WI38 (cell line): ENCODE results near the gene SNCB.
"Not testable (repeated sequence)": the region's sequence is repeated elsewhere in the genome, so short reads cannot be mapped to it uniquely, and the experiment has no call there.

Experiments
- H3K4me3 ChIP-seq: 2 replicates; pipeline ENCODE4 v1.5.1; 2011; ENCODE audit warnings: low read depth, mild to moderate bottlenecking, control low read depth, low read length
- TF ChIP-seq, protein P1 (sequence below): IDR thresholded peaks from 2 replicates; pipeline ENCODE4 v1.5.1; 2012; ENCODE audit warnings: low read depth, mild to moderate bottlenecking, control low read depth, low read length

SNCB gene

DNA sequence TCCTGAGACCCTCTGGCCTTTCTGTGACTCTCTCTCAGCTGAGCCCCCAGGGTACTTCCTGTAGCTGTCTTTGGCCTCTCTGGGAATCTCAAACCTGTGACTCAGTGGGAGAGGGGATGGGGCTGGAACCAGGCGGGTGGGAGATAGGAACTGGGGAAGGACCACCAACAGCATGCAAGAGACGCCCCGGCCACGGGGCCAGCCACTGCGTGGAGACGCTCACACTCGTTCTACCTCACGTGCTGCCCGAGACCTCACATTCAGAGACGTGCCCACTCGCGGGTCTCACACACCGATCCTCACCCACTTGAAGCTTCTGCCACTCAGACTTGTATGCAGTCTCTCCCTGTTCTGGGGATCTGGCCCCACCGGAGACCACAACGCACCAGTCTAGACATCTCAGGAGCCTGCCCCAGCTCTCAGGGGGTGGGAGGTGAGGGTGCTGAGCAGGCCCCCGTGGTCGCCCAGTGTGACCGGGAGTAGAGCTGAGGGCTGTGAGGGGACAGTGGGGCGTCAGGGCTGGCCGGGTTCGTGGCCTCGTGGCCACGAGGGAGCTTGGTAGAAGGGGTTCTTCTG lies 34.2 kb downstream of the SNCB start:
- no peak overlapping the region for H3K4me3 ChIP-seq
- TF ChIP-seq, protein P1, sequence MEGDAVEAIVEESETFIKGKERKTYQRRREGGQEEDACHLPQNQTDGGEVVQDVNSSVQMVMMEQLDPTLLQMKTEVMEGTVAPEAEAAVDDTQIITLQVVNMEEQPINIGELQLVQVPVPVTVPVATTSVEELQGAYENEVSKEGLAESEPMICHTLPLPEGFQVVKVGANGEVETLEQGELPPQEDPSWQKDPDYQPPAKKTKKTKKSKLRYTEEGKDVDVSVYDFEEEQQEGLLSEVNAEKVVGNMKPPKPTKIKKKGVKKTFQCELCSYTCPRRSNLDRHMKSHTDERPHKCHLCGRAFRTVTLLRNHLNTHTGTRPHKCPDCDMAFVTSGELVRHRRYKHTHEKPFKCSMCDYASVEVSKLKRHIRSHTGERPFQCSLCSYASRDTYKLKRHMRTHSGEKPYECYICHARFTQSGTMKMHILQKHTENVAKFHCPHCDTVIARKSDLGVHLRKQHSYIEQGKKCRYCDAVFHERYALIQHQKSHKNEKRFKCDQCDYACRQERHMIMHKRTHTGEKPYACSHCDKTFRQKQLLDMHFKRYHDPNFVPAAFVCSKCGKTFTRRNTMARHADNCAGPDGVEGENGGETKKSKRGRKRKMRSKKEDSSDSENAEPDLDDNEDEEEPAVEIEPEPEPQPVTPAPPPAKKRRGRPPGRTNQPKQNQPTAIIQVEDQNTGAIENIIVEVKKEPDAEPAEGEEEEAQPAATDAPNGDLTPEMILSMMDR = no peak

DNA sequence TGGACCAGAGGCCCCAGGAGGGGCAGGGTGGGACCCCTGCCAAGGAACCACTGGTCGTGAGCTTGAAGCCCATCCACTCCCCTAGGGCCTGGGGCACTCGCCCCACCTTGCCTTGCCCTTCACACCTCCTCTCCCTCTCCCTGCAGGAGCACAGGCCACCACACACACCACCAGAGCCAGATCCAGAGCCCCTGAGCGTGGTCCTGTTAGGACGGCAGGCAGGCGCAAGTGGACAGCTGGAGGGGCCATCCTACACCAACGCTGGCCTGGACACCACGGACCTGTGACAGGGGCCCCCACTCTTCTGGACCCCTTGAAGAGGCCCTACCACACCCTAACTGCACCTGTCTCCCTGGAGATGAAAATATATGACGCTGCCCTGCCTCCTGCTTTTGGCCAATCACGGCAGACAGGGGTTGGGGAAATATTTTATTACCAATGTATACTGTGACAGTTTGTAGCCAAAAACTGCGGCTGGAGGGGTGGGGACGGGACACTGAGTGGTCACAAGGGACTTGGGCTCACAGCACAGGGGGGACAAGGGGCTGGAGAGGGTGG lies 34.9 kb downstream of the SNCB start:
- no peak overlapping the region for H3K4me3 ChIP-seq
- TF ChIP-seq, protein P1 = no peak

DNA sequence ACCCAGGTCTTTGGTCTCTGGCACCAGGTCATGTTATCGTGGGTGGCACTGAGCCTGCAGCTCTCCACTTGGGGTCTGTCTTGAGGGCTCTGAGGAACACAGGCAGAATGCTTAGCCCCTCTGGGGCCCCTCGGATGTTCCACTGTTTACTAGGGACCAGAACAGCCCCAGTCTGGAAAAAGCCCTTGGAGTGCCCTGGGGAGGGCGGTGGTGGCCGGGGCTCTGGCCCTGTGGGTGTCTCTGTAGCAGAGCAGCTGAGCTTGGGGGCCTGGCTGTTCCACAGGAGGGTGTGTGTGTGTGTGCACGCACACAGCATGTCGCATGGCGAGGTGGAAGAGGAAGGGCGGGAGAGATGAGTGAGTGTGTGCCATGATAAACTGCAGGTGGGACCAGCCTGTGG lies 35.8 kb downstream of the SNCB start:
- TF ChIP-seq, protein P1 = no peak
- H3K4me3 ChIP-seq = no peak overlapping the region

DNA sequence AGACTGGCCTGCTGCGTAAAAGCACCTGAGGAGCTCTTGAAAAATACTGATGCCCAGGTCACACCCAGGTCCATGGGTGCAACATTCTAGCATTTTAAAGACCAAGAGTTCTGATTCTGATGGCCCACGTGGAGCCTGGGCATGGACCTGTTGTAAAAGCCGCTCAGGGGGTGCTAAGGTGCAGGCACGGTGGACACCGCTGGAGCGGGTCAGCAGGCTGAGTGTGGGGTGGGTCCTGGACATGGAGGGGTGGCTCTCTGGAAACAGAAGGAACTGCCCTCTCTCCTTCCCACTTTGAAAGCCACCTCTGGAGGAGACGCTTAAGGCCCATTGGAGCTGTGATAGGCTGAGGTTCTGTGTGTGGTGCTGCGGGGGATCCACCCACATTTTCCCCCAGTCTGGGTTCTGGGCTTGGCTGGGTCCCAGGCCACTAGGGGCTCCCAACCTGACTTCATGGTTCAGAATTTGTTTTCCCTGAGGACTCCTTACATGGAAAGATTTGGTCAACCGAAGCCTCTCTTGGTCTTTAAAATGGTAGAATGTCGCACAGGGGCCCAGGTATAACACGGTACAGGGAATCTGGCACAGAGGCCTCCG lies 37.0 kb downstream of the SNCB start:
- TF ChIP-seq, protein P1 = no peak
- H3K4me3 ChIP-seq = no peak overlapping the region

DNA sequence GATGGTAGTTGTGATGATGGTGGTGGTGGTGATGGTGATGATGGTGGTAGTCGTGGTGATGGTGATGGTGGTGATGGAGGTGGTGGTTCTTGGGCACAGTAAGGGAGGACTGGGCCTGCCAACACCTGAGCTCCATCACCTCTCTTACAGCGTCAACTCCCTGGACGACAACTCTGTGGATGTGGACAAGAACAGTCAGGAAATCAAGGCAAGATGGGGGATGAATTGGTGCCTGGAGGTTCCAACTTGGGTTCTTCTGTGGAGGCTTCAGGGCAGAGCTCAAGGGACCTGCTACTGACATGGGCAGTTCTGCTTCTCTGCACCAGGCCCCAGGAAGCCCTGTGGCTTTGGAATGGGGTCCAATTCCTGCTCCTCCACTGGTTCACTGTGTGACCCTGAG lies 37.8 kb downstream of the SNCB start:
- no peak overlapping the region for H3K4me3 ChIP-seq
- TF ChIP-seq, protein P1 = no peak

DNA sequence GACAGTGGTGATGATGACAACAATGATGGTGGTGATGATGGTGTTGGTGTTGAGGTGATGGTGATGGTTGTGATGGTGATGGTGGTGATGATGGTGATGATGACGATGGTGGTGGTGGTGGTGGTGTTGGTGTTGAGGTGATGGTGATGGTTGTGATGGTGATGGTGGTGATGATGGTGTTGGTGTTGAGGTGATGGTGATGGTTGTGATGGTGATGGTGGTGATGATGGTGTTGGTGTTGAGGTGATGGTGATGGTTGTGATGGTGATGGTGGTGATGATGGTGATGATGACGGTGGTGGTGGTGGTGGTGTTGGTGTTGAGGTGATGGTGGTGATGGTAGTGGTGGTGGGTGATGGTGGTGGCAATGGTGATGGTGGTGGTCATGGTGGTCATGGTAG lies 38.7 kb downstream of the SNCB start:
- H3K4me3 ChIP-seq = not testable (repeated sequence)

DNA sequence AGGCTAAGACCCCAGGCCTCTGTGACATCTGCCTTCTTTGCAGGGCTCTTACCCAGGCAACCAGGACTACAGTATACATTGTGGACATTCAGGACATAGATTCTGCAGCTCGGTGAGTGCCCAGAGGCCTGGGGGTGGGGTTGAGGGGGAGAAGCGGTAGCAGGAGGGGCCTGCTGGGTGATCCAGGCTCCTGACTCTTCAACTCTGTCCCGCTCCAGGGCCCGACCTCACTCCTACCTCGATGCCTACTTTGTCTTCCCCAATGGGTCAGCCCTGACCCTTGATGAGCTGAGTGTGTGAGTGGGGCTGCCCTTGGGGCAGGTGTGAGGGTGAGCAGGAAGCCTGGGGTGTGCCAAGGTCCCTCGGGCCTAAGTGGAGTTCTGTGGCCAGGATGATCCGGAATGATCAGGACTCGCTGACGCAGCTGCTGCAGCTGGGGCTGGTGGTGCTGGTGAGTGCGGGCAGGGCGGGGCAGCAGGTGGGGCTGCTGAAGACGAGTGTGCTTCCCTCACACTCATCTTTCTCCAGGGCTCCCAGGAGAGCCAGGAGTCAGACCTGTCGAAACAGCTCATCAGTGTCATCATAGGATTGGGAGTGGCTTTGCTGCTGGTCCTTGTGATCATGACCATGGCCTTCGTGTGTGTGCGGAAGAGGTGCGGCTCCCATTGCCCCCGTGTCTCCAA lies 40.2 kb downstream of the SNCB start:
- TF ChIP-seq, protein P1 = no peak

More for the DNA sequence above, 40.2 kb downstream of the SNCB start:
- no peak overlapping the region for H3K4me3 ChIP-seq
